Upper lobe of right lung (tissue), 1 donor: ENCODE results near the gene TMED3. TPM values are rescaled to one million over a fixed set of nuclear protein-coding genes. Genes with fewer than 3 reads are reported as not detected.

Experiments used
- ATAC-seq: fragments of 200-7000 bp; cut with Tn5 transposase; one replicate; pipeline ENCODE4 v1.9.1; 2020; ENCODE audit warnings: mild to moderate bottlenecking, moderate library complexity
- DNase-seq: peaks from one replicate; pipeline ENCODE4 v3.0.0-alpha.2; 2020
- H3K27ac ChIP-seq: fragments of 200-600 bp; one replicate; pipeline ENCODE4 v1.8.0; 2022
- H3K27me3 ChIP-seq: fragments of 200-600 bp; one replicate; pipeline ENCODE4 v1.8.0; 2022; ENCODE audit warnings: mild to moderate bottlenecking
- H3K36me3 ChIP-seq: fragments of 200-600 bp; one replicate; pipeline ENCODE4 v1.8.0; 2022
- H3K4me1 ChIP-seq: fragments of 200-600 bp; one replicate; pipeline ENCODE4 v1.8.0; 2022
- H3K4me3 ChIP-seq: fragments of 200-600 bp; one replicate; pipeline ENCODE4 v1.8.0; 2022; ENCODE audit warnings: mild to moderate bottlenecking
- H3K9me3 ChIP-seq: fragments of 200-600 bp; one replicate; pipeline ENCODE4 v1.8.0; 2022
- intact Hi-C: fragments of 100-400 bp; cut with DNase I; formaldehyde crosslinking; loops from one replicate; pipeline ENCODE4 v1.11.0; 2022
- total RNA-seq: library from RNA; stranded (reverse); fragmentation: NEBNext Ultra II Directional; extraction: Animal tissue kit (Norgen Biotek cat#: 25700); gene quantifications from one replicate; pipeline ENCODE4 v1.2.1, GENCODE V29; 2021
- TF ChIP-seq, protein P1 (sequence below): fragments of 200-600 bp; IDR thresholded peaks from one replicate; pipeline ENCODE4 v1.8.0; 2022; ENCODE audit warnings: antibody characterized with exemption
- donor health status: DM: no; HTN: yes; CAD: no; lungs with severe emphysema.

The TMED3 gene
- total RNA-seq, 1 donor from 2014 or later = 45.6 TPM

GRCh38 chr15:79337591-79337990, 26.7 kb downstream of the TMED3 start:
- no peak overlapping the region for H3K27ac ChIP-seq
- intact Hi-C loops = no loop called here
- no peaks in the 10 kb centered on the region for H3K27me3 ChIP-seq
- ATAC-seq (no peak), DNase-seq (no peak)
- H3K36me3 ChIP-seq = no peaks in the 10 kb centered on the region
- TF ChIP-seq, protein P1, sequence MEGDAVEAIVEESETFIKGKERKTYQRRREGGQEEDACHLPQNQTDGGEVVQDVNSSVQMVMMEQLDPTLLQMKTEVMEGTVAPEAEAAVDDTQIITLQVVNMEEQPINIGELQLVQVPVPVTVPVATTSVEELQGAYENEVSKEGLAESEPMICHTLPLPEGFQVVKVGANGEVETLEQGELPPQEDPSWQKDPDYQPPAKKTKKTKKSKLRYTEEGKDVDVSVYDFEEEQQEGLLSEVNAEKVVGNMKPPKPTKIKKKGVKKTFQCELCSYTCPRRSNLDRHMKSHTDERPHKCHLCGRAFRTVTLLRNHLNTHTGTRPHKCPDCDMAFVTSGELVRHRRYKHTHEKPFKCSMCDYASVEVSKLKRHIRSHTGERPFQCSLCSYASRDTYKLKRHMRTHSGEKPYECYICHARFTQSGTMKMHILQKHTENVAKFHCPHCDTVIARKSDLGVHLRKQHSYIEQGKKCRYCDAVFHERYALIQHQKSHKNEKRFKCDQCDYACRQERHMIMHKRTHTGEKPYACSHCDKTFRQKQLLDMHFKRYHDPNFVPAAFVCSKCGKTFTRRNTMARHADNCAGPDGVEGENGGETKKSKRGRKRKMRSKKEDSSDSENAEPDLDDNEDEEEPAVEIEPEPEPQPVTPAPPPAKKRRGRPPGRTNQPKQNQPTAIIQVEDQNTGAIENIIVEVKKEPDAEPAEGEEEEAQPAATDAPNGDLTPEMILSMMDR = no peak
- no peak overlapping the region for H3K4me3 ChIP-seq
- no peaks in the 10 kb centered on the region for H3K9me3 ChIP-seq
- H3K4me1 ChIP-seq = peaks cover 5% of the 10 kb centered on the region

DNA sequence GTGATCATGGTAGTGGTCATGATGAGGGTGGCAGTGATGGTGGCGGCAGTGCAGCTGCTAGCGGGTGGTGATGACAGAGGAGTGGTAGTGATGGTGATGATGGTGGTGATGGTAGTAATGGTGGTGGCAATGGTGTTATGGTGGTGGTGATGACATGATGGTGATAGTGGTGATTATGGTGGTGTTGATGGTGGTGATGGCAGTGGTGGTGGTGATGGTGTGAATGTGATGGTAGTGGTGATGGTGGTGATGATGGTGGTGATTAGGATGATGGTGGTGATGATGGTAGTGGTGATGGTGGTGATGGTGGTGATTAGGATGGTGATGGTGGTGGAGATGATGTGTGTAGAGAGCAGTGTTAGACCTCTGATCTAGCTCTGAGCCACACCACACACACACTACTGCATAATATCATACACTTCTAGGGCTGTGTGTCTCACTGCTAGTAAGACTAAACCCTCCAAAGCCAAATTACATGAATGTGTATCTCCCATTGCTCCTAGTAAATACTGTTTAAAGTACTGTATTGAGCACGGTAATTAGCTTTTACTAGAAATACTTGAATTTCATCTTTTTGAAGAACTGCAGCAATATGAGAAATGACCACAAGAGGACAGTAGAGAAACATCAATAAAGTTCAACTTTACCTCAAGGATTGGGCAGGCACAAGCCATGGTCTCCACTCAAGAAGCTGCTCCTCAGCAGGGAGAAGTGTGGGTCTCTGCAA, 28.8 kb downstream of the TMED3 start:
- TF ChIP-seq, protein P1 = peak; percentile 71
- H3K4me1 ChIP-seq = no peaks in the 10 kb centered on the region
- intact Hi-C loops = no loop called here
- DNase-seq (no peak), ATAC-seq (peak; percentile 68)
- H3K4me3 ChIP-seq = no peak overlapping the region
- no peaks in the 10 kb centered on the region for H3K27me3 ChIP-seq
- no peak overlapping the region for H3K27ac ChIP-seq
- H3K9me3 ChIP-seq = no peaks in the 10 kb centered on the region
- H3K36me3 ChIP-seq = no peaks in the 10 kb centered on the region

- H3K27me3 ChIP-seq = no peaks in the 10 kb centered on the region
- no peaks in the 10 kb centered on the region for H3K4me1 ChIP-seq
- ATAC-seq (no peak), DNase-seq (no peak)
- intact Hi-C loops = no loop called here
- H3K9me3 ChIP-seq = no peaks in the 10 kb centered on the region
- TF ChIP-seq, protein P1 = no peak
- H3K27ac ChIP-seq = no peak overlapping the region
- H3K4me3 ChIP-seq = no peak overlapping the region
- no peaks in the 10 kb centered on the region for H3K36me3 ChIP-seq
These were observed 29.3 kb downstream of the TMED3 start for GRCh38 chr15:79340315-79340602.

DNA sequence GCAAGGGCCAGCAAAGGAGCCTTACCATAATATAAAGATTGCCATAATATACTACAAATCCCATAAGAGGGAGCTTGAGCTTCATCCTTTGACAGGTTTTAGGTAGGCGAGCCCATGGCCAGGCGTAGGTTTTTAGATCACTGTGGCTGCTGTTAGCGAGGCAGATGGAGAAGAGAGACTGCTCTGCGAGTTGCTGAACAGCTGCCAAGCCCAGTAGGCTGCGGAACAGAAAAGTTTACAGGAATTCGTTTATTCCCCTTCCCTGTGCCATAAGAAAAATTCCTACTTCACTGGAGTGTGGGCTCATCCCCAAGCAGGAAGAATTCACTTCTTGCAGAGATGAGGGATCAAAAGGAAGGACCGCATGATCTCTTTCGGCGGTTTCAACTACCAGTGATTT, 30.5 kb downstream of the TMED3 start:
- H3K4me1 ChIP-seq = no peaks in the 10 kb centered on the region
- H3K36me3 ChIP-seq = no peaks in the 10 kb centered on the region
- no peak overlapping the region for H3K27ac ChIP-seq
- H3K27me3 ChIP-seq = no peaks in the 10 kb centered on the region
- TF ChIP-seq, protein P1 = no peak
- intact Hi-C loops = no loop called here
- DNase-seq (no peak), ATAC-seq (no peak)
- H3K4me3 ChIP-seq = no peak overlapping the region
- no peaks in the 10 kb centered on the region for H3K9me3 ChIP-seq

GRCh38 chr15:79349525-79349924, 38.6 kb downstream of the TMED3 start:
- Histone ChIP-seq H3K4me3 (no peak overlapping the region), H3K27ac (no peak overlapping the region), H3K36me3 (no peaks in the 10 kb centered on the region), H3K27me3 (no peaks in the 10 kb centered on the region), H3K4me1 (no peaks in the 10 kb centered on the region), H3K9me3 (no peaks in the 10 kb centered on the region)
- DNase-seq (no peak), ATAC-seq (no peak)
- TF ChIP-seq, protein P1 = no peak
- intact Hi-C loops = no loop called here

- DNase-seq = no peak
- intact Hi-C loops = no loop called here
- no peaks in the 10 kb centered on the region for H3K36me3 ChIP-seq
- TF ChIP-seq, protein P1 = no peak
- no peak overlapping the region for H3K4me3 ChIP-seq
- H3K27ac ChIP-seq = no peak overlapping the region
- no peak for ATAC-seq
- no peaks in the 10 kb centered on the region for H3K4me1 ChIP-seq
- H3K27me3 ChIP-seq = no peaks in the 10 kb centered on the region
- no peaks in the 10 kb centered on the region for H3K9me3 ChIP-seq
These were observed 41.3 kb downstream of the TMED3 start for GRCh38 chr15:79352206-79352605.
